Small intestine (tissue), 7 donors: ENCODE results near the gene ST3GAL4. TPM values are rescaled to one million over a fixed set of nuclear protein-coding genes. Genes with fewer than 3 reads are reported as not detected.

Experiments
- DNase-seq, 2 donors: peaks; one replicate each; pipeline versions ENCODE4 v3.0.0 to v3.0.0-alpha.2; 2013
- FAIRE-seq: peaks from 2 replicates; lab custom pipeline; 2012; peaks lifted over from hg19 to GRCh38; lab: Jason Lieb, UNC
- H3K27ac ChIP-seq, 3 donors: one replicate each; pipeline ENCODE4 v1.5.1; 2013; ENCODE audit warnings: low read length in 2 of 3, mild to moderate bottlenecking in 2 of 3, control low read depth in 1 of 3, inconsistent platforms in 1 of 3, low read depth in 1 of 3, moderate library complexity in 1 of 3
- H3K27me3 ChIP-seq, 3 donors: one replicate each; pipeline ENCODE4 v1.6.1; 2013; ENCODE audit warnings: low read length in 3 of 3, inconsistent platforms in 1 of 3; ENCODE audit not compliant: control insufficient read depth in 3 of 3, insufficient read depth in 3 of 3
- H3K36me3 ChIP-seq, 3 donors: one replicate each; pipeline ENCODE4 v1.6.1; 2013; ENCODE audit warnings: low read length in 3 of 3, inconsistent platforms in 1 of 3, low read depth in 1 of 3, mild to moderate bottlenecking in 1 of 3, moderate library complexity in 1 of 3; ENCODE audit not compliant: control insufficient read depth in 3 of 3, insufficient read depth in 2 of 3
- H3K4me1 ChIP-seq, 3 donors: one replicate each; pipeline ENCODE4 v1.6.1; 2013; ENCODE audit warnings: low read length in 2 of 3, inconsistent platforms in 1 of 3, low read depth in 1 of 3, mild to moderate bottlenecking in 1 of 3, moderate library complexity in 1 of 3; ENCODE audit not compliant: control insufficient read depth in 3 of 3, insufficient read depth in 2 of 3
- H3K4me3 ChIP-seq, 3 donors: one replicate each; pipeline ENCODE4 v1.5.1; 2013; ENCODE audit warnings: low read length in 3 of 3, control low read depth in 1 of 3, inconsistent platforms in 1 of 3, low read depth in 1 of 3, mild to moderate bottlenecking in 1 of 3, moderate library complexity in 1 of 3
- H3K9me3 ChIP-seq, 2 donors: one replicate each; pipeline ENCODE4 v1.6.1; 2013; ENCODE audit warnings: low read depth in 1 of 2, low read length in 1 of 2; ENCODE audit not compliant: control insufficient read depth in 2 of 2, insufficient read depth in 1 of 2
- WGBS, 3 donors: extraction: QIAGEN DNeasy Blood & Tissue Kit; methylation state at CpG; one replicate each; pipeline ENCODE4 v1.1.7; 2013; 5-methylcytosine and 5-hydroxymethylcytosine counted together
- polyA plus RNA-seq, 4 donors: library from polyadenylated mRNA; stranded (reverse) in 3 of 4; unstranded in 1 of 4; fragments of 200-250 nt in 3 of 4; fragments of 120-200 nt in 1 of 4; gene quantifications; one replicate each; pipeline versions ENCODE4 v1.2.1 to v1.2.3, GENCODE V29; 2013
- donor health status: healthy with polysubstance abuse.
- donor health status: control.
- donor health status: control.
- donor health status: Bipolar disorder and iron deficiency.
- donor health status: healthy.

ST3GAL4 gene
- polyA plus RNA-seq, 4 donors = 1.6 to 11.6 (median 4.0) TPM

- Histone ChIP-seq H3K27me3 (no peaks in the 10 kb centered on the region), H3K9me3 (no peaks in the 10 kb centered on the region), H3K4me1 (peaks cover 0 to 8% (median 0%) of the 10 kb centered on the region in 3 donors), H3K36me3 (peaks cover 0 to 14% (median 0%) of the 10 kb centered on the region in 3 donors), H3K27ac (no peak overlapping the region), H3K4me3 (no peak overlapping the region)
- DNase-seq (no peak), FAIRE-seq (no peak)
- WGBS, 3 donors = 87 to 96% (median 94%) methylated on average over 14 of the region's 14 CpGs
Observed at GRCh38 chr11:126311401-126312291, 43.8 kb upstream of the ST3GAL4 start.

GRCh38 chr11:126312961-126313360 is 42.5 kb upstream of the ST3GAL4 start:
- H3K27ac ChIP-seq = no peak overlapping the region

GRCh38 chr11:126313826-126314225 is 41.7 kb upstream of the ST3GAL4 start:
- Histone ChIP-seq H3K27me3 (no peaks in the 10 kb centered on the region), H3K4me1 (peaks cover 0 to 17% (median 7%) of the 10 kb centered on the region in 3 donors), H3K36me3 (peaks cover 0 to 16% (median 0%) of the 10 kb centered on the region in 3 donors), H3K4me3 (no peak overlapping the region), H3K9me3 (no peaks in the 10 kb centered on the region), H3K27ac (no peak overlapping the region)
- 81 to 95% (median 87%) methylated on average over 5 of the region's 5 CpGs for WGBS, 3 donors
- FAIRE-seq (no peak), DNase-seq (no peak)

More at GRCh38 chr11:126312961-126313360, 42.5 kb upstream of the ST3GAL4 start:
- no peaks in the 10 kb centered on the region for H3K9me3 ChIP-seq
- WGBS, 3 donors = 49 to 59% (median 49%) methylated on average over 8 of the region's 8 CpGs
- H3K27me3 ChIP-seq = no peaks in the 10 kb centered on the region
- peak in 1 of 2 donors; percentile 37 for DNase-seq
- FAIRE-seq = no peak
- peaks cover 0 to 16% (median 0%) of the 10 kb centered on the region in 3 donors for H3K36me3 ChIP-seq
- H3K4me3 ChIP-seq = no peak overlapping the region
- H3K4me1 ChIP-seq = peaks cover 0 to 11% (median 7%) of the 10 kb centered on the region in 3 donors

GRCh38 chr11:126317432-126317755 is 38.1 kb upstream of the ST3GAL4 start:
- Histone ChIP-seq H3K36me3 (peaks cover 0 to 2% (median 0%) of the 10 kb centered on the region in 3 donors), H3K9me3 (no peaks in the 10 kb centered on the region), H3K27me3 (no peaks in the 10 kb centered on the region), H3K27ac (peak overlapping the region in 2 of 3 donors; percentile 80 to 86), H3K4me1 (peaks cover 0 to 17% (median 7%) of the 10 kb centered on the region in 3 donors), H3K4me3 (no peak overlapping the region)
- no peak for DNase-seq
- FAIRE-seq = no peak
- 46 to 77% (median 56%) methylated on average over 1 of the region's 1 CpG for WGBS, 3 donors

- 43 to 74% (median 64%) methylated on average over 12 to 14 of the region's 14 CpGs for WGBS, 3 donors
- H3K4me3 ChIP-seq = no peak overlapping the region
- no peaks in the 10 kb centered on the region for H3K27me3 ChIP-seq
- peaks cover 0 to 2% (median 0%) of the 10 kb centered on the region in 3 donors for H3K36me3 ChIP-seq
- peak overlapping the region; percentile 20 to 86 (median 80) for H3K27ac ChIP-seq
- peak in 1 of 2 donors; percentile 31 for DNase-seq
- H3K4me1 ChIP-seq = peaks cover 0 to 12% (median 7%) of the 10 kb centered on the region in 3 donors
- no peak for FAIRE-seq
- H3K9me3 ChIP-seq = no peaks in the 10 kb centered on the region
Observed at GRCh38 chr11:126317756-126318573, 37.5 kb upstream of the ST3GAL4 start.

GRCh38 chr11:126318574-126319373 is 36.7 kb upstream of the ST3GAL4 start:
- Histone ChIP-seq H3K4me1 (peaks cover 0 to 9% (median 7%) of the 10 kb centered on the region in 3 donors), H3K27me3 (no peaks in the 10 kb centered on the region), H3K4me3 (no peak overlapping the region), H3K9me3 (no peaks in the 10 kb centered on the region), H3K36me3 (peaks cover 0 to 4% (median 0%) of the 10 kb centered on the region in 3 donors), H3K27ac (peak overlapping the region; percentile 1 to 86 (median 80))
- peak in 1 of 2 donors; percentile 33 for DNase-seq
- no peak for FAIRE-seq
- 54 to 84% (median 71%) methylated on average over 9 of the region's 9 CpGs for WGBS, 3 donors

GRCh38 chr11:126319374-126319740 is 36.1 kb upstream of the ST3GAL4 start:
- no peak overlapping the region for H3K4me3 ChIP-seq
- FAIRE-seq = no peak
- H3K9me3 ChIP-seq = no peaks in the 10 kb centered on the region
- H3K4me1 ChIP-seq = peaks cover 0 to 9% (median 7%) of the 10 kb centered on the region in 3 donors
- H3K36me3 ChIP-seq = peaks cover 0 to 4% (median under 1%) of the 10 kb centered on the region in 3 donors
- no peak for DNase-seq
- peak overlapping the region in 2 of 3 donors; percentile 80 to 86 for H3K27ac ChIP-seq
- H3K27me3 ChIP-seq = no peaks in the 10 kb centered on the region
- WGBS, 3 donors = 73 to 92% (median 86%) methylated on average over 5 of the region's 5 CpGs
